B cell (primary cell): ENCODE results near the gene KMO.

Source experiments
- CTCF ChIP-seq: fragments of 200-600 bp; IDR thresholded peaks from one replicate; pipeline ENCODE4 v1.8.0; 2022; ENCODE audit warnings: antibody characterized with exemption, mild to moderate bottlenecking
- EZH2 ChIP-seq: IDR thresholded peaks from 2 replicates; pipeline ENCODE4 v1.6.1; 2012; ENCODE audit warnings: borderline replicate concordance, low read depth, mild to moderate bottlenecking, moderate library complexity, low read length; ENCODE audit not compliant: insufficient read depth, poor library complexity, severe bottlenecking

DNA sequence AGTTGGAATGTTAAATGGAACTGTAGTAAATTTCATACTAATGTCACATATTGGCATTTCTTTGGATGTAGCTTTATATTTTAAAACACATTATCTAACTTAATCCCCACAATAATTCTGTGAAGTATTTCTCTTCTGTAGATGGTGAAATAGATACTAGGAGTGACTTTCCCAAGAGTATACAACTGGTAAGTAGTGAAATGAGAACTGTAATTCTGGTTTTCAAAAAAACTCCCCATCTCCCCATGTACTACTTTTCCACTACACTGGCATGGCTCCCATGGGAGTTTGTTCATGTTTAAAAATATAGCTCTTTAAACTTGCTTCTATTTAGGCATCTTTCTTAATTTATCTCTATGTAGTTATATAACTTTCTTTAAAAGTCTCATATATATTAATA is 97.8 kb downstream of the KMO start:
- no peak for TF ChIP-seq CTCF
- no peak for TF ChIP-seq EZH2
